Breast epithelium (tissue), 4 donors: ENCODE data around the gene ARMCX2. TPM values are rescaled to one million over a fixed set of nuclear protein-coding genes. Genes with fewer than 3 reads are reported as not detected.
"Not testable (repeated sequence)": the region's sequence is repeated elsewhere in the genome, so short reads cannot be mapped to it uniquely, and the experiment has no call there.

Source experiments
- DNase-seq, 2 donors: peaks; one replicate each; pipeline ENCODE4 v3.0.0-alpha.2; 2019; ENCODE audit warnings: low spot score in 2 of 2
- H3K27ac ChIP-seq, 2 donors: fragments of 200-600 bp; sonication (generic) in 1 of 2; one replicate each; pipeline ENCODE4 v1.5.1; 2016 to 2019; ENCODE audit warnings: mild to moderate bottlenecking in 1 of 2
- H3K27me3 ChIP-seq, 2 donors: fragments of 200-600 bp; sonication (generic) in 1 of 2; one replicate each; pipeline versions ENCODE4 v1.5.1 to v1.6.0; 2017 to 2019; ENCODE audit warnings: control low read depth in 1 of 2, mild to moderate bottlenecking in 1 of 2
- H3K36me3 ChIP-seq: fragments of 200-600 bp; one replicate; pipeline ENCODE4 v1.5.1; 2019
- H3K4me1 ChIP-seq, 2 donors: fragments of 200-600 bp; sonication (generic); one replicate each; pipeline ENCODE4 v1.5.1; 2016 to 2019; ENCODE audit warnings: control low read depth in 1 of 2
- H3K4me3 ChIP-seq, 3 donors: fragments of 200-600 bp; sonication (generic); 1 replicate in 2 of 3; 2 replicates in 1 of 3; pipeline ENCODE4 v1.5.1; 2016 to 2019; ENCODE audit warnings: mild to moderate bottlenecking in 3 of 3, moderate library complexity in 2 of 3
- H3K9me3 ChIP-seq, 2 donors: fragments of 200-600 bp; sonication (generic) in 1 of 2; one replicate each; pipeline ENCODE4 v1.5.1; 2016 to 2019; ENCODE audit warnings: control low read depth in 1 of 2
- POLR2A ChIP-seq: fragments of 450-650 bp; IDR thresholded peaks from one replicate; pipeline ENCODE4 v1.6.1; 2016; ENCODE audit warnings: antibody characterized with exemption, mild to moderate bottlenecking, moderate library complexity
- POLR2AphosphoS5 ChIP-seq, 3 donors: sonication (generic); formaldehyde crosslinking; IDR thresholded peaks; one replicate each; pipeline ENCODE4 v1.6.1; 2017; ENCODE audit warnings: antibody characterized with exemption in 3 of 3
- intact Hi-C: fragments of 100-400 bp; cut with DNase I; formaldehyde crosslinking; loops from one replicate; pipeline ENCODE4 v1.15.1; 2023; ENCODE audit warnings: low total_unique reads
- total RNA-seq, 3 donors: library from RNA; depleted of rRNA; stranded (reverse); fragments of >200 nt; gene quantifications; one replicate each; pipeline ENCODE4 v1.1.0, GENCODE V29; 2016
- TF ChIP-seq, protein P1 (sequence below), 3 donors: fragments of 450-650 bp; IDR thresholded peaks; one replicate each; pipeline ENCODE4 v1.5.1; 2016 to 2017; ENCODE audit warnings: antibody characterized with exemption in 3 of 3, mild to moderate bottlenecking in 3 of 3, moderate library complexity in 3 of 3

ARMCX2 gene
- total RNA-seq, 3 donors from 2014 or later: 13.4 to 40.2 (median 40.0) TPM

DNA sequence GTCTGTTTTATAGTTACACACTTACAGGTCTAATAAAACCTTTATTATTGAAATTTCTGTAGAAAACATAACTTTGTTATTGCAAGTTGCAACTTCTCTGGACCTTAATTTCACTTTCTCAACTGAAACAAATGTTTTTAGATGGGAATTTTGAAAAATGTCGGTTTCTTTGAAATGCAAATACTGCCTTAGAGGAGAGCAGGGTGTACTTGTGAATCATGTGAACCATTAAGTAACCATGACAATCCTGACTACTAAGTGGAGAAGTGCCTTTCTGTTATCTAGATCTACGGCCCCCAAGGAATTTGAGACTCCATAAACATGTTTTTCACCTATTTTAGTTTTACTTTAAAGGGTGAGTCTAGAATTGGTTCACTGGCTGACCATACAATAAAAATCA lies 8.5 kb upstream of the ARMCX2 start:
- no peak overlapping the region for H3K4me3 ChIP-seq
- H3K36me3 ChIP-seq: no peaks in the 10 kb centered on the region
- H3K4me1 ChIP-seq: no peaks in the 10 kb centered on the region
- no peak for DNase-seq
- H3K27ac ChIP-seq: no peak overlapping the region
- H3K9me3 ChIP-seq: no peaks in the 10 kb centered on the region
- peaks cover 0 to 40% of the 10 kb centered on the region in 2 donors for H3K27me3 ChIP-seq
- TF ChIP-seq POLR2A: no peak
- no peak for TF ChIP-seq POLR2AphosphoS5 (IDR thresholded peaks at IDR 0.05)
- TF ChIP-seq, protein P1, sequence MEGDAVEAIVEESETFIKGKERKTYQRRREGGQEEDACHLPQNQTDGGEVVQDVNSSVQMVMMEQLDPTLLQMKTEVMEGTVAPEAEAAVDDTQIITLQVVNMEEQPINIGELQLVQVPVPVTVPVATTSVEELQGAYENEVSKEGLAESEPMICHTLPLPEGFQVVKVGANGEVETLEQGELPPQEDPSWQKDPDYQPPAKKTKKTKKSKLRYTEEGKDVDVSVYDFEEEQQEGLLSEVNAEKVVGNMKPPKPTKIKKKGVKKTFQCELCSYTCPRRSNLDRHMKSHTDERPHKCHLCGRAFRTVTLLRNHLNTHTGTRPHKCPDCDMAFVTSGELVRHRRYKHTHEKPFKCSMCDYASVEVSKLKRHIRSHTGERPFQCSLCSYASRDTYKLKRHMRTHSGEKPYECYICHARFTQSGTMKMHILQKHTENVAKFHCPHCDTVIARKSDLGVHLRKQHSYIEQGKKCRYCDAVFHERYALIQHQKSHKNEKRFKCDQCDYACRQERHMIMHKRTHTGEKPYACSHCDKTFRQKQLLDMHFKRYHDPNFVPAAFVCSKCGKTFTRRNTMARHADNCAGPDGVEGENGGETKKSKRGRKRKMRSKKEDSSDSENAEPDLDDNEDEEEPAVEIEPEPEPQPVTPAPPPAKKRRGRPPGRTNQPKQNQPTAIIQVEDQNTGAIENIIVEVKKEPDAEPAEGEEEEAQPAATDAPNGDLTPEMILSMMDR (IDR thresholded peaks at IDR 0.05): no peak
- intact Hi-C loops: no loop called here

DNA sequence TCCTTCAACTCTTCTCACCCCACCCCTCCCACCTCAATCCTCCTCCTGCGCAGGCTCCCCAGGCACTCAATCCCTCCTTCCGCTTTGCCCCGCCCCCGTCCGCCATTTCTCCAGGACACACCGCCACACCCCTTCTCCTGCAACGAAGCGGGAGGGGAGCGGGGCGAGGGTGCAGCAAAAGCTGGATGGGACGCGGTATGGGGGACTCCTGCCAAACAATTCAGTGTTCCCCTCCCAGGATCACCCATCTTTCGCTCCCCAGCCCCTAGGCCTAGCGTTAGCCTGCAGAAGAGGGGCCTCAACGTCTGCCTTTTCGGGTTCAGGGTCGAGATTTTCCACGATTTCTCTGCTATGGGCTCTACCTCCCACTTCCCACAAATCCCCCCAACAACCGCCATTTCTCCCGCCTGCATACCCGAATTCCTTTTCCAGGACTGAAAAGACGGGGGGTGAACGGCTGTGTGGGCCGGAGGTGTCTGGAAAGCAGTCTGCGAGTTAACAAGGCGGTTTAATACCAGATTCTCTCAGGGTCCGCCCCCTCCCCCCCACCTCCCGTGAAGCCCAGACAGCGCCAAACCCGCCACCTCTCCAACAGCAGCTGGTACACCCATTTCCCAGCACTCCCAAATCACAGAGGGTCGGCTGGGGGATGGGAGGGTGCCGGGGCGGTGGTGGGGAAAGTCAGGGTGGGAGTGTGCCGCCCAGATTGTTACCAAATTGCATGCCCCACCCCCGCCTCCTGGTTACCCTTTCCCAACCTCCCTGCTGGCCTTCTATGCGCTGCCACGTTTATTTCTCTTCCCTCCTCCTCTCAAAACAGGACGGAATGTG lies 774 bp downstream of the ARMCX2 start:
- Histone ChIP-seq H3K36me3 (no peaks in the 10 kb centered on the region), H3K4me3 (peak overlapping the region; percentile 55 to 79 (median 63)), H3K4me1 (no peaks in the 10 kb centered on the region), H3K27ac (peak overlapping the region; percentile 77 to 93), H3K27me3 (peaks cover 0 to 45% of the 10 kb centered on the region in 2 donors), H3K9me3 (no peaks in the 10 kb centered on the region)
- intact Hi-C loops: no loop called here
- peak; percentile 62 to 70 for DNase-seq
- TF ChIP-seq POLR2AphosphoS5 (IDR thresholded peaks at IDR 0.05) (peak in 1 of 3 donors; percentile 57), POLR2A (no peak)

DNA sequence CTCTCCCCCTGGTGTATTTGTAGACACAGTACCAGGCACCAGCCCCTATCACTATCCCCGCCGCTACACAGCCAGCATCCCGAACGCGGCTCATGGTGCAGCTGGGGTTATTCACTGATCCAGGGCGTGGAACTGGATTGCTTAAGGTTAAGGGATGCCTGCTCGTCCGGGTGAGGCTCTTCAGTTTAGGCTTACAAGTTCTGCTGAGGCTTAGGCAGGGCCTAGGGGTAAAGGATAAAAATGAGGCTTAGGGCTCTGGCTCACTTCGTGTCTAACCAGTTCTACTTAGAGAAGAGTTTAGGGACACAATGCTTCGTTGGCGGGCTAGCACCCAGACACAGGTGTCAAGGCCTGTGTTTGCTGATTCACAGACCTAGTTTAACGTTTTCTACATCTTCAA lies 2.2 kb downstream of the ARMCX2 start:
- H3K27ac ChIP-seq: no peak overlapping the region
- peaks cover 0 to 34% of the 10 kb centered on the region in 2 donors for H3K27me3 ChIP-seq
- H3K36me3 ChIP-seq: no peaks in the 10 kb centered on the region
- H3K9me3 ChIP-seq: no peaks in the 10 kb centered on the region
- DNase-seq: no peak
- TF ChIP-seq, protein P1 (IDR thresholded peaks at IDR 0.05): no peak
- TF ChIP-seq POLR2AphosphoS5 (IDR thresholded peaks at IDR 0.05) (no peak), POLR2A (no peak)
- H3K4me3 ChIP-seq: no peak overlapping the region
- intact Hi-C loops: no loop called here
- H3K4me1 ChIP-seq: no peaks in the 10 kb centered on the region

DNA sequence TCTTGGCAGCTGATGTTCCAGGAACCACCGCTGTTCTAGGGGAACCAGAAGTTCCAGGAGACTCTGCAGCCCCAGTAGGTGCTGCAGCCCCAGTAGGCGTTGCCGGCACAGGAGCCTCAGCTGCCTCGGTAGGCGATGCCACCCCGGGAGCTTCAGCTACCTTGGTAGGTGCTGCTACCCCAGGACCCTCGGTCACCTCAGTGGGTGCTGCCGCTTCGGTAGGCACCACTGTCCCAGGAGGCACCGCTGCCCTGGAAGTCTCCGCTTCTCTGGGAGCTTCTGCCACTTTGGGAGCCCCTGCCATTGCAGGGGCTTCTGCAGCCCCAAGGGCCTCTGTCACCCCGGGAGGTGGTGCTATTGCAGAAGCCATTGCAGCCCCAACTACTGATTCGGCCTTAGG lies 2.8 kb downstream of the ARMCX2 start:
- TF ChIP-seq POLR2A (no peak), POLR2AphosphoS5 (IDR thresholded peaks at IDR 0.05) (no peak)
- TF ChIP-seq, protein P1 (IDR thresholded peaks at IDR 0.05): no peak
- intact Hi-C loops: no loop called here

DNA sequence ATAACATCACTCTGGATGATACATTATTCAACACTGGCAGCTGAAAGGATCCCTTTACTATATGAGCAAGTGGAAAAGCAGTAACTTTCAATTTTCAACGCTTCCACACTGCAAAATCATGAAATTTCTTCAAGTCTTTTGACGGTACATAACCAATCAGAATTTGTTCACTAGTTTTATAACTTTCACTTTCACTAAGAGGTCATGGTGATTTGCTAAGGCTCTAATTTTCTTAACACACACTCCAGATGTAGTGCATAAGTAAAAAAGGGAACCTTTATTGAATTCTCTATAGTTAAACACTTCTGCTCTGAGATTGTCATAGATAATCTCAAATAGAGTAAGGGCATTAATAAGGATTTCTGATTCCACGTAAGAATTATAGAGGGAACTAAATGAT lies 4.1 kb downstream of the ARMCX2 start:
- Histone ChIP-seq H3K4me3 (no peak overlapping the region), H3K36me3 (no peaks in the 10 kb centered on the region), H3K27ac (no peak overlapping the region), H3K9me3 (no peaks in the 10 kb centered on the region), H3K4me1 (no peaks in the 10 kb centered on the region), H3K27me3 (peaks cover 0 to 34% of the 10 kb centered on the region in 2 donors)
- intact Hi-C loops: no loop called here
- no peak for DNase-seq
- TF ChIP-seq, protein P1 (IDR thresholded peaks at IDR 0.05): no peak
- TF ChIP-seq POLR2A: no peak
- no peak for TF ChIP-seq POLR2AphosphoS5 (IDR thresholded peaks at IDR 0.05)

More for the DNA sequence above, 2.8 kb downstream of the ARMCX2 start:
- H3K4me3 ChIP-seq: no peak overlapping the region
- no peak for DNase-seq
- H3K27ac ChIP-seq: no peak overlapping the region
- H3K4me1 ChIP-seq: no peaks in the 10 kb centered on the region
- H3K9me3 ChIP-seq: no peaks in the 10 kb centered on the region
- H3K27me3 ChIP-seq: peaks cover 0 to 34% of the 10 kb centered on the region in 2 donors
- no peaks in the 10 kb centered on the region for H3K36me3 ChIP-seq

DNA sequence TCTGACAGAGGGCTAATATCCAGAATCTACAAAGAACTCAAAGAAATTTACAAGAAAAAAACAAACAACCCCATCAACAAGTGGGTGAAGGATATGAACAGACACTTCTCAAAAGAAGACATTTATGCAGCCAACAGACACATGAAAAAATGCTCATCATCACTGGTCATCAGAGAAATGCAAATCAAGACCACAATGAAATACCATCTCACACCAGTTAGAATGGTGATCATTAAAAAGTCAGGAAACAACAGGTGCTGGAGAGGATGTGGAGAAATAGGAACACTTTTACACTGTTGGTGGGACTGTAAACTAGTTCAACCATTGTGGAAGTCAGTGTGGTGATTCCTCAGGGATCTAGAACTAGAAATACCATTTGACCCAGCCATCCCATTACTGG lies 11.9 kb downstream of the ARMCX2 start:
- H3K4me3 ChIP-seq, H3K27ac ChIP-seq, DNase-seq, H3K27me3 ChIP-seq, H3K36me3 ChIP-seq, H3K9me3 ChIP-seq, H3K4me1 ChIP-seq, intact Hi-C loops: not testable (repeated sequence)
